ENCODE results near the gene AVP.
A peak's percentile ranks its signal among the peaks of the same experiment; 100 is the strongest.

Gene AVP

GRCh38 chr20:3047486-3048419 lies 36.8 kb downstream of the AVP start:
- no peak for DNase-seq (ENCODE audit: low spot score)

- DNase-seq (ENCODE audit: low spot score), result no peak
Observed at GRCh38 chr20:3046677-3047462, 37.7 kb downstream of the AVP start.

GRCh38 chr20:3045816-3046676 lies 38.5 kb downstream of the AVP start, which contains the start of gene MRPS26:
MRPS26 (plus strand) TSS chr20:3046052; CDS start chr20:3046069, 17 bp downstream.
- DNase-seq (ENCODE audit: low spot score), result peak; percentile 95

GRCh38 chr20:3045042-3045815 lies 39.3 kb downstream of the AVP start:
- no peak for DNase-seq (ENCODE audit: low spot score)

GRCh38 chr20:3044336-3044965 lies 40.1 kb downstream of the AVP start:
- no peak for DNase-seq (ENCODE audit: low spot score)

GRCh38 chr20:3043322-3043721 lies 41.2 kb downstream of the AVP start, which contains the start of gene GNRH2:
GNRH2 (plus strand) TSS chr20:3043622; CDS start chr20:3044415, 793 bp downstream.
- no peak for DNase-seq (ENCODE audit: low spot score)

- no peak for DNase-seq (ENCODE audit: low spot score)
Observed at GRCh38 chr20:3042625-3043024, 41.9 kb downstream of the AVP start.

GRCh38 chr20:3041854-3042409 lies 42.6 kb downstream of the AVP start:
- DNase-seq (ENCODE audit: low spot score), result no peak

- DNase-seq (ENCODE audit: low spot score), result no peak
Observed at GRCh38 chr20:3040086-3040485, 44.4 kb downstream of the AVP start.

- no peak for DNase-seq (ENCODE audit: low spot score)
Observed at GRCh38 chr20:3039426-3039825, 45.1 kb downstream of the AVP start.

- DNase-seq (ENCODE audit: low spot score), result no peak
Observed at GRCh38 chr20:3038454-3038853, 46.1 kb downstream of the AVP start.

- DNase-seq (ENCODE audit: low spot score), result no peak
Observed at GRCh38 chr20:3037654-3038053, 46.9 kb downstream of the AVP start.

GRCh38 chr20:3032624-3033023 lies 51.9 kb downstream of the AVP start:
- no peak for DNase-seq (ENCODE audit: low spot score)
